ENCODE results near the gene COLEC12. TPM values are rescaled to one million over a fixed set of nuclear protein-coding genes. Genes with fewer than 3 reads are reported as not detected.

The COLEC12 gene
- total RNA-seq, 2 donors from 2014 or later = not detected

DNA sequence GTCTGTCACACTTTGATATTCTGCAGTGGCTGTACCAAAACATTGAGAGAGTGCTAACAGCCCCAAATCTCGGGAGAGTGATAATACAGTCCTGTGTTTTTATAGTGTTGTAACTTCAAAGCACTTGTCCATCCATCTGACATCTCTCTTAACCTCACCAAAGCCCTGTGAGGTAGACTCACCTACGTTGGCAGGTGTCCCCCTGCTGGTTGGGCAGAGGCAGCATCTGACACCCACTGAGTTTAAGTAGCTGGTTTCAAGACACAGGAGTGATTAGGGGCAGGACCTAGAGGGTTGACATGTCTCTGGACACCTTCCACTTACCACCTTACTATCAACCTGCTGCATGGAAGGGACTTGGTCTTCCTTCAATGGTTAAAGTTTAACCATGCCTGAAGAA, 22.9 kb downstream of the COLEC12 start:
- H3K27me3 Mint-ChIP-seq = peaks cover 74% of the 10 kb centered on the region
- H3K9me3 ChIP-seq (ENCODE audit: control insufficient read depth, low read length, poor library complexity, severe bottlenecking) = no peaks in the 10 kb centered on the region
- ATAC-seq = no peak
- no peak overlapping the region for H3K4me3 Mint-ChIP-seq
- no peaks in the 10 kb centered on the region for H3K4me1 Mint-ChIP-seq
- DNase-seq = no peak
- H3K27ac Mint-ChIP-seq = no peak overlapping the region
- H3K36me3 Mint-ChIP-seq (ENCODE audit: low read depth) = peaks cover 3% of the 10 kb centered on the region

DNA sequence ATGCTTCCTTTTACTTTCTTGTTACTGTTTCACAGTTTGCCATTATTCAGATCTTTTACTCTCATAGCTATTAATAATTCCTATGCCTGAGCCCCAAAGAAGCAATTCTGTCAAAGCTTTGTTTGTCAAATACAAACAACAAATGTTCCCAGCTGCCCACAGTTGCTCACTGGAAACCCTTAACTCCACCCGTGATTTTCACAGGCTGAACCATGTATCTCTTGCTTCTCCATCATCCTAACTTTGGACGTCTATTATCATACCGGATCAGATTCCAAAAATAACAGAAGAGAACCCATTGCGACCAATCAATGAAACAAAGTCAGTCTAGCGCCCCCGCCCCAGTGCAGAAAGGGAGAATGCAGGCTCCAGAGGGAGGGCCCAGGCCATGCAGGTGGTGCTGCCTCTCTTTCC, 24.2 kb downstream of the COLEC12 start:
- ATAC-seq (no peak), DNase-seq (no peak)
- Mint-ChIP-seq H3K36me3 (ENCODE audit: low read depth) (peaks cover 3% of the 10 kb centered on the region), H3K4me1 (no peaks in the 10 kb centered on the region), H3K27ac (no peak overlapping the region), H3K4me3 (no peak overlapping the region), H3K27me3 (peaks cover 71% of the 10 kb centered on the region)
- H3K9me3 ChIP-seq (ENCODE audit: control insufficient read depth, low read length, poor library complexity, severe bottlenecking) = no peaks in the 10 kb centered on the region

DNA sequence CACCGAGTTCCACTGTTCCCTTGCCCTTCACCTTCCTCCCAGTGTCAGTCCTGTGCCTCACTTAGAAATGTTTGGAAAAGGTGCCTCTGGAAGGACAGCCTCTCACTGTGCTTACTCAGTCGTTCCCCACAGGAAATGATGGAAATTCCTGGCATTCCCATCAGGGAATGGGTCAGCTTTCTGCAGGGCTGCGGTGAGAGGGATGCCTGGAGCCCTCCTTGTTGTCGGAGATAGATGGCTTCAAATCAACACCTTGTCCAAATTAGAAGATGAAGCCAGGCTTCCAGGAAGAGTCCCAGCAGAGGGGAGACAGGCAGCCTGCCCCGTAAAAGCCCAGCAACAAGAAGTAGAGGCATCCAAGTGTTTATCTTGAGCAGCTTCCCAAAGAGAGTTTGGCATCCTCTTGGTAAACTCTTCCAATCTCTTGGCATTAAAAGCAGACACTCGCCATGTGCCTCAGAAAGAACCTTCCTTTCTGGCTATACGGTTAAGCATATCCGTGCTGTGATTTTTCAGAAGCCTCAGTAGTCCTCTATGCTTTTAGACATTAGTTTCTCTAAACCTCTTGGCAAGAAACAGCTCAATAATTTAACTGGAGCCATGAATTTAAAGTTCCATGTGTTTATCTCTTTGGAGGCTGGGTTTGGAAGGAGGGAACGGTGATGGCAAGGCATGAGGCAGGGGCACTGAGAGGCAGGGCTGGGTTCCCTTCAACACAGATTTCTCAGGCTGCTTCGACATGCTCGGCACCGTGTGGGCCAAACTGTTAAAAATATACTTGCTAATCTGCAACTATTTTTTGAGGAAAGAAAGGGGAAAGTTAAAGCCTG, 25.1 kb downstream of the COLEC12 start:
- Mint-ChIP-seq H3K27ac (no peak overlapping the region), H3K27me3 (peaks cover 65% of the 10 kb centered on the region), H3K4me1 (no peaks in the 10 kb centered on the region), H3K4me3 (no peak overlapping the region), H3K36me3 (ENCODE audit: low read depth) (peaks cover 3% of the 10 kb centered on the region)
- ATAC-seq (no peak), DNase-seq (no peak)
- H3K9me3 ChIP-seq (ENCODE audit: control insufficient read depth, low read length, poor library complexity, severe bottlenecking) = no peaks in the 10 kb centered on the region

DNA sequence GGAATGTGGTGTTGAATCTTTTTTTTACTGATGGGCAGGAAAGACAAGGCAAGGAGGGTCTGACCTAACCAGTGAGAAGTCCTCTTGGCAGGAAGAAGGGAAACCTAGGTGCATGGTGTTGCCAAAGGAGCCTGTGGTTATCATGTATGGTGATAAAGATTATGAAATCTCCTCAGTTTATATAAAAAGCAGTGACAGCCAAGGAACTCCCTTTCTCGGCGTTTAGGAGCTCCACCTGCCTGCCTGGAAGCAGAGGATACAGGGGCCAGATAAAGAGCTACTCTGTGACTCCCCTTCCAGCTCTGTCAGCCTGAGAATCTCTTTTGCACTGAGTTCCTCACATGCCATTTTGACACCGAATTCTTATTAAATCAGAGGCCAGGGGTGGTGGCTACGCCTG, 26.1 kb downstream of the COLEC12 start:
- H3K4me3 Mint-ChIP-seq = no peak overlapping the region
- no peaks in the 10 kb centered on the region for H3K36me3 Mint-ChIP-seq (ENCODE audit: low read depth)
- ATAC-seq (no peak), DNase-seq (no peak)
- no peaks in the 10 kb centered on the region for H3K4me1 Mint-ChIP-seq
- no peaks in the 10 kb centered on the region for H3K9me3 ChIP-seq (ENCODE audit: control insufficient read depth, low read length, poor library complexity, severe bottlenecking)
- no peak overlapping the region for H3K27ac Mint-ChIP-seq
- peaks cover 57% of the 10 kb centered on the region for H3K27me3 Mint-ChIP-seq

DNA sequence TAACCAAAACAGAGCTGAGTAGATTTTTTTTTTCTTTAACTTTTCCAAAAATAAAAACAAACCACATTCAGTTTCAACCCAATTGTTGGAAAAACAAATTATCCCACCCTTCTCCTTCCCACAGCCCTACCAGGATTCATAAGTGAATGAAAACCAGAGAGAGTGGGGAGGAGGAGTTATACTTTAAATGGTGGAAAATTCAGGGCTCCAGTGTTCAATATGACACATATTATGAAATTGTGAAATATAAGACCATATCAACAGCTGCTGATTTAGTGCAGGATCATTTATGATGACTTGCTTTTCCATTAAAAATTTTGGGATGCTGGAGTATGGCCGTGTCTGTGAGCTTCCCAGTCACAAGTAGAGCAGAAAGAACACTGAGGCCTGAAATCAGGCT, 26.7 kb downstream of the COLEC12 start:
- H3K9me3 ChIP-seq (ENCODE audit: control insufficient read depth, low read length, poor library complexity, severe bottlenecking) = no peaks in the 10 kb centered on the region
- no peaks in the 10 kb centered on the region for H3K4me1 Mint-ChIP-seq
- DNase-seq (no peak), ATAC-seq (no peak)
- H3K4me3 Mint-ChIP-seq = no peak overlapping the region
- peaks cover 57% of the 10 kb centered on the region for H3K27me3 Mint-ChIP-seq
- no peaks in the 10 kb centered on the region for H3K36me3 Mint-ChIP-seq (ENCODE audit: low read depth)
- no peak overlapping the region for H3K27ac Mint-ChIP-seq

DNA sequence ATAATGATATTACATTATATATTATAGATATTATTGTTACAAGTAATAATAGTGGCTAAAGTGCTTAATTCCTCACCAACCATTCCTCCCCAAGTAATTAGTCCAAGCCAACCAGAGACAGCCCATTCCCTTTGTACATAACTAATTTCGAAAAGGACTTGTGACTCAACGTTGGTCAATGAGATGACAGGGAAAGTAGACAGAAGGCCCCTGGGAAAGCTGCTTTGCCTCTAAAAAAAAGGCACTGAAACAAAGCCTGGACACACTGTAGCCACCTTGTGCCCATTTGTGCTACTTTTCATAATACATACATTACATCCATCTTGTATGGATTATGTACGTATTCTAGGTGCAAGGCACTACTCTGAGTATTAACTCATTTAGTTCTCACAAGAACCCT, 28.8 kb downstream of the COLEC12 start:
- Mint-ChIP-seq H3K4me1 (no peaks in the 10 kb centered on the region), H3K27ac (no peak overlapping the region), H3K36me3 (ENCODE audit: low read depth) (no peaks in the 10 kb centered on the region), H3K27me3 (peaks cover 60% of the 10 kb centered on the region), H3K4me3 (no peak overlapping the region)
- no peaks in the 10 kb centered on the region for H3K9me3 ChIP-seq (ENCODE audit: control insufficient read depth, low read length, poor library complexity, severe bottlenecking)
- no peak for DNase-seq
- ATAC-seq = no peak

DNA sequence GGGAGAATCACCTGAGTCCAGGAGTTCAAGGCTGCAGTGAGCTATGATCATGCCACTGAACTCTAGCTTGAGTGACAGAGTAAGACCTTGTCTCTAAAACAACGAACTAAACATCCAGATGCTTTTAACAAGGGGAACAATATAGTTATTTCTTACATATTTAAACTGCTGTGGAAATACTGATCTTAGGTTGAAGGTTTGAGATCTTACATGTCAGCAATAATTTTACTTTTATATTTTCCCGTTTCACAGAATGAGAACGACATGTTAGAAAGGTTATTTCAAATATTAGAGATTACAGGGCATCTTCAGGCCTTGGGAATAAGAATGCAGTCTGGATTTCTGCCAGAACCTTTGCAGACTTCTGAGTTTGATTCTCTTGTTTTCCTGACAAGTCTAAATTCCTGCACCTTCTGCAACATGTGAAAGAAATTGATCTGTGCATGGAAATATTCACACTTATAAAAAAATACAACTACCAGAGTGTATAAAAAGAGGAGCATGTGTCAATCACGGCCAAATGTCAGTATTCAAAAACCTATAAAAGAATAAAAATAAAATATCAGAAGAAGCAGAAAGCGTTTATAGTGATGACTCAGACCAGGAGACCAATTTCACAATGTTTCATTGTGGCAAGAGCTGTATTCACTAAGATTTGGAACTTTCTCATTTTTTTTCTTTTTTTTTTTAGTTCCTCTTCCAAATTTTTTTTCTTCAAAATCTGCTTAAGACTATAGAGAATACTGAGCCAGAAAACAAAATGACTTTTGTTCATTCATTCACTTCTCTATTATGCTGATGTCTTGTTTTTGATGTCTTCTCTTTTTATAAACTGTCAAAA, 29.6 kb downstream of the COLEC12 start:
- H3K27ac Mint-ChIP-seq = no peak overlapping the region
- H3K4me1 Mint-ChIP-seq = no peaks in the 10 kb centered on the region
- peaks cover 58% of the 10 kb centered on the region for H3K27me3 Mint-ChIP-seq
- no peak for ATAC-seq
- H3K9me3 ChIP-seq (ENCODE audit: control insufficient read depth, low read length, poor library complexity, severe bottlenecking) = no peaks in the 10 kb centered on the region
- no peaks in the 10 kb centered on the region for H3K36me3 Mint-ChIP-seq (ENCODE audit: low read depth)
- H3K4me3 Mint-ChIP-seq = no peak overlapping the region
- no peak for DNase-seq

DNA sequence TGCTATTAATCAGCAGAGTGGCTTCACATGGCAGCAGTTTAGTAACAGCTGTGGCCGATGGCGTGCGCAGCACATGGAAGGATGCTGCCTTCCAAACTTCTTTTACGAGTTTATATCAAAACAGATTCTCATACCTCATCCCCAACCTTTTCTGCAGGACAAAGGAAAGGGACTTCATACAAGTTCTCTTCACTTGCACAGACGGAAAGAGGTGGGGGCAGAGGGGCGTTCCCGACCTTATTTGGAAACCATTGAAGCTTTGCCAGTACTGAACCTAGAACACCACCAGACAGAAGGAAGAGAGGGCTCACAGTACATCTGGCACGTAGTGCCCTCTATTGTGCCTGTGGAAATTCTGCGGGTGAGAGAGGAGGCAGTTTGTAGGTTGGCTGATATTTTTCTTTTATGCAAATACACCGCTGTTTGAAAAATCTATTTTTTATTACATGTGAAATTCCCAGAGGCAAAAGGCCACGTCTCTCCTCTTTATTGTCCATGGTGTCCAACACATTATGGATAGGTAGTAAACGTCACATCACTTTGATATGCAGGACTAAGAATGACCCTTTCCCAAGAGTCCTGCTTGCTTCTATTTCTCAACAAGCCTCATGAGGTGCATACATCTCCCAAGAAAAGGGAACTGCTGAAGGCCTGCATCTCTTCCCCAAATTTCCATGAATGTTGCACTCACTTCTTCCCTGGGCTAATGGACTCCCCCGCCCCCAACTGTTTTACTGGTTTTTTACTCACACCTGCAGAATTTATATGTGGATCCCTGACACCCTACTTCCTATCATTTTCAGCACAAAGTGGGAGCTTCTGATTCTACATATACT, 31.3 kb downstream of the COLEC12 start:
- ATAC-seq (no peak), DNase-seq (no peak)
- no peaks in the 10 kb centered on the region for H3K4me1 Mint-ChIP-seq
- no peak overlapping the region for H3K27ac Mint-ChIP-seq
- peaks cover 54% of the 10 kb centered on the region for H3K27me3 Mint-ChIP-seq
- no peaks in the 10 kb centered on the region for H3K36me3 Mint-ChIP-seq (ENCODE audit: low read depth)
- no peaks in the 10 kb centered on the region for H3K9me3 ChIP-seq (ENCODE audit: control insufficient read depth, low read length, poor library complexity, severe bottlenecking)
- H3K4me3 Mint-ChIP-seq = no peak overlapping the region

DNA sequence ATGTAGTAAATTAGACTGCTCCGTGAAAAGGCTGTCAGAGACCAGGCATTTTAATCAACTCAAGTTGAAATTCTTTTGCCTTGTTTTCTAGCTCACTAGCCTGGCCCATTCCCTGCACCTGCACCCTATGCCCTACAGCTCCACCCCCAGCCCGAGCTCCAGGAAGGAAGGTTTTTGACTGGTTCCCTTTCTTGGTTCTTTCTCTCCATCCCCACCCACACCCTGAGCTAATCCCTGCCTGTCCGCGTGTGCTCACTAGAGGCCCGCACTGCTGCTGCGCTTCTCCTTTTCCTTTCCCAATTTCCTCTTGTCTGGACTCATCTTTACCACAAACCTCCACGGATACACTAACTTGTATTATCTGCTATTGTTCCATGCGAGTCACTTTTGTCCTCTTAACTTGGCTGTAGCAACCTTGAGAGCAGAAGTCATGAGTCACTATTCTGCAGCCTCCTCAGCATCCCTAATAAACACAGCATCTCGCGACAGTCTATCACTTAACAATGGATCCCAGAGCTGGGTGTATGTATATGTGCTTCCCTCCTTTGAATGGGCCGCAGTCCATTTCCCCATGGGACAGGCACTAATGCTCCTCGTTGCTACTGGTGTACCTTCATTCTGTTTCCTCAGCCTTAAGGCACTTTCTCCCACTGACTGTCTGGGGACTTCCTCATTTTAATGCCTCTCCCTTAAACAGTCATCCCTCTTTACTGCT, 36.5 kb downstream of the COLEC12 start:
- Mint-ChIP-seq H3K4me1 (no peaks in the 10 kb centered on the region), H3K27ac (no peak overlapping the region), H3K4me3 (no peak overlapping the region), H3K27me3 (peaks cover 76% of the 10 kb centered on the region), H3K36me3 (ENCODE audit: low read depth) (no peaks in the 10 kb centered on the region)
- ATAC-seq (peak; percentile 30), DNase-seq (no peak)
- H3K9me3 ChIP-seq (ENCODE audit: control insufficient read depth, low read length, poor library complexity, severe bottlenecking) = no peaks in the 10 kb centered on the region

DNA sequence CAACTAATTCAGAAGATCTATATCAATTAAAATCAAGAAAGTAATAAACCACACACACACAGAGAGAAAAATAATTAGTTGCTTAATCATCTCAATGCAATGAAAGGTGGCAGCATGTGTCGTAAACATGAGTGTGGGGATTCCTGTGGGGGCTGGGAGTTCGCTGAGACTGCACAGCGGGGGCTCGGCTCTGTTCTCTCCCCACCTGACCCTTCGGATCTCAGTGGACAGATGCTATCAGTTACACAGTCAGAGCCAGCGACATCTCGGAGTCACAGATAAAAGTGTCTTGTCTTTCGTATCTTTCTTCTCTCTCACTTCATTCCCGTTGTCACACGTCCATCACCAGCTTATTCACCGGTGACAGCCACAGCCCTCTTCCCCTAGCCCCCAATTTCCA, 37.1 kb downstream of the COLEC12 start:
- H3K27me3 Mint-ChIP-seq = peaks cover 75% of the 10 kb centered on the region
- H3K27ac Mint-ChIP-seq = no peak overlapping the region
- no peaks in the 10 kb centered on the region for H3K4me1 Mint-ChIP-seq
- no peaks in the 10 kb centered on the region for H3K9me3 ChIP-seq (ENCODE audit: control insufficient read depth, low read length, poor library complexity, severe bottlenecking)
- DNase-seq = no peak
- ATAC-seq = no peak
- H3K4me3 Mint-ChIP-seq = no peak overlapping the region
- H3K36me3 Mint-ChIP-seq (ENCODE audit: low read depth) = no peaks in the 10 kb centered on the region

DNA sequence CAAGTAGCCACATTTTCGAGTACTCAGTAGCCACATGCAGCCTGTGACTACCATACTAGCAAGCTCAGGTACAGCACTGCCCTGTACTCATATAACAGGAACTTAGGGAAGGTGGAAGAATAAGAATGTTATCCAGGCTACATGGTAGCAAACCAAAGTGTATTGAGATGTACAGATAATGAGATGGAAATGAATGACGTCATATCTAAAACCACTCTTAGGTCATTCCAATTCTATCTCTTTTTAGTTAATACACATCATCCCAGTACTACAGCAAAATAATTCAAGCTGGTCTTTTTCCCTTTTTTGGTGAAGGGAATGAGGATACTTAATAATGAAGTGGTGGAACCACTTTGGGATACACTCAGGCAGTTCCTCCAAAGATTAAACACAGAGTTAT, 38.7 kb downstream of the COLEC12 start:
- Mint-ChIP-seq H3K36me3 (ENCODE audit: low read depth) (no peaks in the 10 kb centered on the region), H3K4me1 (no peaks in the 10 kb centered on the region), H3K27ac (no peak overlapping the region), H3K4me3 (no peak overlapping the region), H3K27me3 (peaks cover 71% of the 10 kb centered on the region)
- no peaks in the 10 kb centered on the region for H3K9me3 ChIP-seq (ENCODE audit: control insufficient read depth, low read length, poor library complexity, severe bottlenecking)
- DNase-seq = no peak
- ATAC-seq = no peak

DNA sequence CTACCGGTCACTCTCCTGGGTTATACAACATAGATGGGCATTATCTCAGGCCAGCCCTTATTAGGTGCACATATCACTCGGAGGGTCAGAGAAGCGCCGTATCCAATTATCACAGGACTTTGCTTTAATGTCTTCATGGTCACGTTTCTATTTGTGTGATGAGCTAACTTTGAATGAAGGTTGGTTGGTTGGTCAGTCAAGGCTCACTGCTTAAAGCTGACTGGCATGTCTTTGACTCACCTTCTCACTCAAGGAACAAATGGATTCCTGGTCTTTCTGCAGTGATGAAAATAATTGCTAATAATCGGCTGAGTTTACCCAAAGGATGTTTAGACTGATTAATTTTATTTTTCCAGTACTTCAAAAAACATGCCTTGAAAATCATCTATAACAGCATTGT, 39.7 kb downstream of the COLEC12 start:
- Mint-ChIP-seq H3K4me3 (no peak overlapping the region), H3K27me3 (peaks cover 70% of the 10 kb centered on the region), H3K4me1 (no peaks in the 10 kb centered on the region), H3K27ac (no peak overlapping the region), H3K36me3 (ENCODE audit: low read depth) (no peaks in the 10 kb centered on the region)
- no peaks in the 10 kb centered on the region for H3K9me3 ChIP-seq (ENCODE audit: control insufficient read depth, low read length, poor library complexity, severe bottlenecking)
- no peak for DNase-seq
- ATAC-seq = no peak

Measured in T-helper 17 cell (primary cell).